H1 (cell line): ENCODE data around the gene MIPOL1. TPM values are rescaled to one million over a fixed set of nuclear protein-coding genes. Genes with fewer than 3 reads are reported as not detected.

Experiments used
- CTCF ChIA-PET: fragments of 300-600 bp; sonication (Branson Sonifier 250); formaldehyde crosslinking; loops from one replicate; lab custom pipeline; 2021; ENCODE audit not compliant: partially characterized antibody; lab: Charles Lee
- POLR2A ChIA-PET: fragments of 300-600 bp; sonication (Branson Sonifier 250); formaldehyde crosslinking; loops from one replicate; lab custom pipeline; 2021; ENCODE audit warnings: inconsistent platforms; ENCODE audit not compliant: partially characterized antibody; lab: Charles Lee
- DNase-seq, 2 experiments: peaks; one replicate each; pipeline versions ENCODE4 v3.0.0 to v3.0.0-alpha.2; 2010 to 2022; ENCODE audit warnings: low spot score in 2 of 2, low read depth in 1 of 2, mixed read lengths in 1 of 2
- FAIRE-seq: peaks from 2 replicates; lab custom pipeline; 2011; peaks lifted over from hg19 to GRCh38; lab: Jason Lieb, UNC
- H2AFZ ChIP-seq: 2 replicates; pipeline ENCODE4 v1.8.1; 2012; ENCODE audit warnings: low read length, inconsistent platforms
- H2AK5ac ChIP-seq: 2 replicates; pipeline ENCODE4 v1.6.1; 2013; ENCODE audit warnings: low read depth, low read length
- H2BK120ac ChIP-seq: replicated peaks from 2 replicates; pipeline ENCODE3; 2013; ENCODE audit warnings: low read depth, low read length, inconsistent platforms
- H2BK12ac ChIP-seq: 2 replicates; pipeline ENCODE4 v1.6.1; 2013; ENCODE audit warnings: low read depth, low read length
- H2BK15ac ChIP-seq: 2 replicates; pipeline ENCODE4 v1.6.1; 2013; ENCODE audit warnings: low read length
- H2BK20ac ChIP-seq: 2 replicates; pipeline ENCODE4 v1.6.1; 2013; ENCODE audit warnings: low read length
- H2BK5ac ChIP-seq: 2 replicates; pipeline ENCODE4 v1.6.1; 2013; ENCODE audit warnings: low read depth, low read length
- H3K14ac ChIP-seq: 2 replicates; pipeline ENCODE4 v1.6.1; 2013; ENCODE audit warnings: inconsistent platforms; ENCODE audit not compliant: insufficient read length
- H3K18ac ChIP-seq: 2 replicates; pipeline ENCODE4 v1.6.1; 2013; ENCODE audit warnings: low read length; ENCODE audit errors: extremely low read depth
- H3K23ac ChIP-seq: 2 replicates; pipeline ENCODE4 v1.6.1; 2013; ENCODE audit warnings: inconsistent platforms; ENCODE audit not compliant: insufficient read length
- H3K23me2 ChIP-seq: 2 replicates; pipeline ENCODE4 v1.6.1; 2013; ENCODE audit warnings: low read depth, low read length
- H3K27ac ChIP-seq: 2 replicates; pipeline ENCODE4 v1.6.1; 2011; ENCODE audit warnings: low read depth, low read length, inconsistent platforms
- H3K27me3 ChIP-seq, 4 experiments: replicated peaks in 1 of 4; 1 replicate in 1 of 4; 2 replicates in 3 of 4; pipeline versions ENCODE4 v1.6.1 to v1.8.1; 2011 to 2013; ENCODE audit warnings: low read length in 3 of 4, mild to moderate bottlenecking in 3 of 4, inconsistent platforms in 2 of 4, mixed read lengths in 2 of 4, moderate library complexity in 1 of 4; ENCODE audit not compliant: control insufficient read depth in 3 of 4, insufficient read depth in 3 of 4; ENCODE audit errors: extremely low read depth in 1 of 4
- H3K36me3 ChIP-seq, 4 experiments: 2 replicates each; pipeline versions ENCODE4 v1.6.1 to v1.8.1; 2011 to 2013; ENCODE audit warnings: mild to moderate bottlenecking in 4 of 4, low read length in 3 of 4, moderate library complexity in 2 of 4, control low read depth in 1 of 4, inconsistent platforms in 1 of 4; ENCODE audit not compliant: insufficient read depth in 4 of 4, control insufficient read depth in 2 of 4
- H3K4ac ChIP-seq: replicated peaks from 2 replicates; pipeline ENCODE3; 2013; ENCODE audit warnings: low read length, low read depth, mixed read lengths, inconsistent platforms; ENCODE audit not compliant: insufficient read length
- H3K4me1 ChIP-seq, 4 experiments: replicated peaks in 1 of 4; 1 replicate in 1 of 4; 2 replicates in 3 of 4; pipeline versions ENCODE4 v1.6.1 to v1.8.1; 2011 to 2013; ENCODE audit warnings: low read length in 3 of 4, inconsistent platforms in 2 of 4, mixed read lengths in 1 of 4; ENCODE audit not compliant: insufficient read depth in 4 of 4, control insufficient read depth in 3 of 4
- H3K4me2 ChIP-seq, 2 experiments: 2 replicates each; pipeline versions ENCODE4 v1.6.1 to v1.8.1; 2011 to 2013; ENCODE audit warnings: low read depth in 2 of 2, low read length in 2 of 2, control low read depth in 1 of 2, inconsistent platforms in 1 of 2, mild to moderate bottlenecking in 1 of 2; ENCODE audit not compliant: insufficient read depth in 1 of 2
- H3K4me3 ChIP-seq, 4 experiments: fragments of 200-600, 300-600 bp in 1 of 4; sonication (generic), shearing (Covaris generic), sonication (Bioruptor Twin) in 1 of 4; 2 replicates each; pipeline versions ENCODE4 v1.5.1 to v1.8.1; 2011 to 2016; ENCODE audit warnings: low read length in 4 of 4, low read depth in 3 of 4, control low read depth in 2 of 4, inconsistent platforms in 2 of 4, mild to moderate bottlenecking in 2 of 4, mixed read lengths in 1 of 4, moderate library complexity in 1 of 4; ENCODE audit not compliant: insufficient read depth in 2 of 4; ENCODE audit errors: extremely low read depth in 1 of 4
- H3K56ac ChIP-seq: replicated peaks from 2 replicates; pipeline ENCODE3; 2013; ENCODE audit warnings: low read depth, mild to moderate bottlenecking, mixed read lengths, low read length, inconsistent platforms; ENCODE audit not compliant: insufficient read length
- H3K79me1 ChIP-seq: 2 replicates; pipeline ENCODE4 v1.6.1; 2013; ENCODE audit warnings: low read depth, low read length, control low read depth
- H3K79me2 ChIP-seq, 2 experiments: 2 replicates each; pipeline versions ENCODE4 v1.6.1 to v1.8.1; 2012 to 2013; ENCODE audit warnings: low read length in 2 of 2, mild to moderate bottlenecking in 2 of 2, inconsistent platforms in 1 of 2; ENCODE audit not compliant: insufficient read depth in 2 of 2, control insufficient read depth in 1 of 2
- H3K9ac ChIP-seq, 4 experiments: replicated peaks in 1 of 4; 1 replicate in 1 of 4; 2 replicates in 3 of 4; pipeline versions ENCODE4 v1.6.1 to v1.8.1; 2011 to 2013; ENCODE audit warnings: low read depth in 3 of 4, low read length in 3 of 4, control low read depth in 2 of 4, mild to moderate bottlenecking in 2 of 4, moderate library complexity in 2 of 4, inconsistent platforms in 1 of 4; ENCODE audit errors: extremely low read depth in 1 of 4
- H3K9me3 ChIP-seq, 2 experiments: 2 replicates each; pipeline versions ENCODE4 v1.6.1 to v1.8.1; 2012 to 2013; ENCODE audit warnings: mild to moderate bottlenecking in 2 of 2, moderate library complexity in 2 of 2, control low read depth in 1 of 2, inconsistent platforms in 1 of 2, low read depth in 1 of 2, low read length in 1 of 2, mixed read lengths in 1 of 2; ENCODE audit not compliant: insufficient read depth in 2 of 2
- H4K20me1 ChIP-seq, 2 experiments: replicated peaks in 1 of 2; 2 replicates each; pipeline versions ENCODE3 to v1.8.1; 2011 to 2013; ENCODE audit warnings: inconsistent platforms in 2 of 2, low read length in 2 of 2, mild to moderate bottlenecking in 1 of 2; ENCODE audit not compliant: insufficient read depth in 2 of 2, control insufficient read depth in 1 of 2
- H4K5ac ChIP-seq: 2 replicates; pipeline ENCODE4 v1.6.1; 2013; ENCODE audit warnings: low read length, low read depth, mixed read lengths, inconsistent platforms; ENCODE audit not compliant: insufficient read length
- H4K8ac ChIP-seq: 2 replicates; pipeline ENCODE4 v1.8.0; 2013; ENCODE audit warnings: mild to moderate bottlenecking, moderate library complexity, low read length, inconsistent platforms; ENCODE audit not compliant: insufficient read depth; ENCODE audit errors: extremely low read depth
- H4K91ac ChIP-seq: replicated peaks from 2 replicates; pipeline ENCODE3; 2013; ENCODE audit warnings: low read length, mixed read lengths, inconsistent platforms; ENCODE audit not compliant: insufficient read length
- ATF2 ChIP-seq: IDR thresholded peaks from 2 replicates; pipeline ENCODE4 v1.6.1; 2012; ENCODE audit warnings: low read length, inconsistent platforms
- BACH1 ChIP-seq: IDR thresholded peaks from 2 replicates; pipeline ENCODE4 v1.6.1; 2012; ENCODE audit warnings: low read length, improper control_type of control experiment
- BRCA1 ChIP-seq: IDR thresholded peaks from 2 replicates; pipeline ENCODE4 v1.6.1; 2012; ENCODE audit warnings: low read depth, low read length, improper control_type of control experiment
- EP300 ChIP-seq, 2 experiments: IDR thresholded peaks; 1 replicate in 1 of 2; 2 replicates in 1 of 2; pipeline ENCODE4 v1.6.1; 2011 to 2012; ENCODE audit warnings: low read depth in 2 of 2, low read length in 2 of 2, mild to moderate bottlenecking in 2 of 2, borderline replicate concordance in 1 of 2, inconsistent platforms in 1 of 2, moderate library complexity in 1 of 2
- KDM4A ChIP-seq: IDR thresholded peaks from one replicate; pipeline ENCODE4 v1.7.1; 2012; ENCODE audit warnings: low read depth, mild to moderate bottlenecking, moderate library complexity, low read length, inconsistent platforms; ENCODE audit not compliant: severe bottlenecking
- MAFK ChIP-seq: IDR thresholded peaks from 2 replicates; pipeline ENCODE4 v1.6.1; 2012; ENCODE audit warnings: low read depth, mild to moderate bottlenecking, improper control_type of control experiment, low read length
- NANOG ChIP-seq: IDR thresholded peaks from 2 replicates; pipeline ENCODE4 v1.6.1; 2011; ENCODE audit warnings: low read length, low read depth, mild to moderate bottlenecking, inconsistent platforms; ENCODE audit not compliant: insufficient read depth, poor library complexity, severe bottlenecking
- NRF1 ChIP-seq: IDR thresholded peaks from 2 replicates; pipeline ENCODE4 v1.6.1; 2011; ENCODE audit warnings: mild to moderate bottlenecking, low read depth, low read length, improper control_type of control experiment
- RAD21 ChIP-seq, 2 experiments: IDR thresholded peaks in 1 of 2; conservative IDR thresholded peaks in 1 of 2; 2 replicates each; pipeline ENCODE4 v1.6.1; 2011; ENCODE audit warnings: low read depth in 2 of 2, low read length in 2 of 2, improper control_type of control experiment in 1 of 2, inconsistent platforms in 1 of 2, mild to moderate bottlenecking in 1 of 2, moderate library complexity in 1 of 2
- SIRT6 ChIP-seq: IDR thresholded peaks from one replicate; pipeline ENCODE4 v1.7.1; 2012; ENCODE audit warnings: low read length, inconsistent platforms
- SP1 ChIP-seq: IDR thresholded peaks from 2 replicates; pipeline ENCODE4 v1.6.1; 2011; ENCODE audit warnings: low read depth, low read length
- SP2 ChIP-seq: IDR thresholded peaks from 2 replicates; pipeline ENCODE4 v1.6.1; 2012; ENCODE audit warnings: mild to moderate bottlenecking, low read length, inconsistent platforms
- TEAD4 ChIP-seq: IDR thresholded peaks from 2 replicates; pipeline ENCODE4 v1.6.1; 2012; ENCODE audit warnings: low read depth, low read length, inconsistent platforms, mixed read lengths
- YY1 ChIP-seq: IDR thresholded peaks from 2 replicates; pipeline ENCODE4 v1.6.1; 2011; ENCODE audit warnings: low read depth, mild to moderate bottlenecking, low read length
- WGBS, 2 experiments: shearing (Covaris generic) in 1 of 2; methylation state at CpG; one replicate each; pipeline versions ENCODE4 v1.1.6 to v1.1.7; 2013 to 2015; ENCODE audit warnings: low lambda C conversion rate in 2 of 2, mixed read lengths in 2 of 2, inconsistent platforms in 1 of 2, low coverage in 1 of 2, missing lambda C conversion rate in 1 of 2; ENCODE audit not compliant: insufficient replicate concordance in 2 of 2, insufficient coverage in 1 of 2, insufficient read length in 1 of 2; ENCODE audit errors: extremely low coverage in 1 of 2, missing lambda C conversion rate in 1 of 2; 5-methylcytosine and 5-hydroxymethylcytosine counted together
- polyA plus RNA-seq, 7 experiments: library from polyadenylated mRNA; depleted of rRNA in 3 of 7; stranded (reverse) in 5 of 7; unstranded in 2 of 7; fragments of >200 nt in 5 of 7; fragments of 200-250 nt in 2 of 7; gene quantifications; 1 replicate in 5 of 7; 2 replicates in 1 of 7; 4 replicates in 1 of 7; pipeline versions ENCODE4 v1.2.1 to v1.2.3, GENCODE V29; 2011 to 2013; ENCODE audit warnings: missing spikeins in 2 of 7, mixed read lengths in 2 of 7
- total RNA-seq: library from RNA; stranded (reverse); fragmentation: NEBNext Ultra II Directional; extraction: Animal tissue kit (Norgen Biotek cat#: 25700); gene quantifications from 2 replicates; pipeline ENCODE4 v1.2.1, GENCODE V29; 2021

MIPOL1 gene
- total and polyA plus RNA-seq, 2 of the 8 experiments (the other 6 are each of a cell fraction or from before 2014, with no cell fraction given) = 2.8 to 23.9 TPM

GRCh38 chr14:37539992-37540391, 342.3 kb downstream of the MIPOL1 start:
- FAIRE-seq = no peak
- Histone ChIP-seq H3K4ac (no peak overlapping the region), H3K27me3 (peaks cover 0 to 1% (median 0%) of the 10 kb centered on the region in 4 experiments; a peak in 1 of 7 replicates), H2AFZ (no peak overlapping the region), H4K5ac (no peak overlapping the region), H4K20me1 (no peaks in the 10 kb centered on the region), H3K4me3 (no peak overlapping the region), H3K18ac (no peak overlapping the region), H4K91ac (no peak overlapping the region), H3K14ac (no peak overlapping the region), H2BK12ac (no peak overlapping the region), H2BK120ac (no peak overlapping the region), H2BK20ac (no peak overlapping the region), H3K27ac (no peak overlapping the region), H3K4me2 (no peak overlapping the region), H2AK5ac (no peak overlapping the region), H3K9me3 (no peaks in the 10 kb centered on the region), H3K79me1 (no peaks in the 10 kb centered on the region), H2BK15ac (no peak overlapping the region), H3K36me3 (no peaks in the 10 kb centered on the region), H4K8ac (no peak overlapping the region), H3K23me2 (no peaks in the 10 kb centered on the region), H3K56ac (no peak overlapping the region), H3K9ac (no peak overlapping the region), H3K4me1 (no peaks in the 10 kb centered on the region), H3K79me2 (no peaks in the 10 kb centered on the region), H2BK5ac (no peak overlapping the region), H3K23ac (no peak overlapping the region)
- DNase-seq = no peak
- ChIA-PET POLR2A (no interaction called here), CTCF (no interaction called here)
- 79 to 100% methylated on average over 1 of the region's 1 CpG for WGBS, 2 experiments
- TF ChIP-seq BACH1 (no peak), SP2 (no peak), KDM4A (no peak), NRF1 (no peak), EP300 (IDR thresholded peaks at IDR 0.05; ENCODE audit: borderline replicate concordance in 1 of 2, low read depth in 2 of 2, low read length in 2 of 2) (no peak), SP1 (no peak), NANOG (no peak), BRCA1 (no peak), TEAD4 (no peak), ATF2 (no peak), RAD21 (IDR thresholded peaks at IDR 0.05 in 1 of 2, conservative IDR thresholded peaks at IDR 0.05 in 1 of 2; ENCODE audit: low read depth in 2 of 2, low read length in 2 of 2) (no peak), MAFK (no peak), YY1 (no peak), SIRT6 (no peak)
